MG63 (cell line): ENCODE measurements around the gene C11orf58. TPM values are rescaled to one million over a fixed set of nuclear protein-coding genes. Genes with fewer than 3 reads are reported as not detected.

Experiments
- DNase-seq: peaks from one replicate; pipeline ENCODE4 v3.0.0-alpha.2; 2020
- H3K27me3 ChIP-seq: fragments of 250-450 bp; sonication (Bioruptor Pico); 2 replicates; pipeline ENCODE4 v1.5.1; 2020; ENCODE audit warnings: mild to moderate bottlenecking, moderate library complexity
- H3K36me3 ChIP-seq: fragments of 250-450 bp; sonication (Bioruptor Pico); 2 replicates; pipeline ENCODE4 v1.5.1; 2020; ENCODE audit warnings: mild to moderate bottlenecking, moderate library complexity
- H3K4me3 ChIP-seq: fragments of 250-450 bp; sonication (Bioruptor Pico); 2 replicates; pipeline ENCODE4 v1.5.1; 2020; ENCODE audit warnings: mild to moderate bottlenecking, moderate library complexity
- H3K9me3 ChIP-seq: fragments of 250-450 bp; sonication (Bioruptor Pico); 2 replicates; pipeline ENCODE4 v1.5.1; 2020; ENCODE audit warnings: mild to moderate bottlenecking, moderate library complexity
- total RNA-seq: library from RNA; depleted of rRNA; stranded (reverse); fragments of >200 nt; shearing (Covaris generic); gene quantifications from 2 replicates; pipeline ENCODE4 v1.2.3, GENCODE V29; 2014; ENCODE audit warnings: low replicate concordance

The C11orf58 gene
- total RNA-seq, 1 experiment from 2014 or later = 165 TPM

DNA sequence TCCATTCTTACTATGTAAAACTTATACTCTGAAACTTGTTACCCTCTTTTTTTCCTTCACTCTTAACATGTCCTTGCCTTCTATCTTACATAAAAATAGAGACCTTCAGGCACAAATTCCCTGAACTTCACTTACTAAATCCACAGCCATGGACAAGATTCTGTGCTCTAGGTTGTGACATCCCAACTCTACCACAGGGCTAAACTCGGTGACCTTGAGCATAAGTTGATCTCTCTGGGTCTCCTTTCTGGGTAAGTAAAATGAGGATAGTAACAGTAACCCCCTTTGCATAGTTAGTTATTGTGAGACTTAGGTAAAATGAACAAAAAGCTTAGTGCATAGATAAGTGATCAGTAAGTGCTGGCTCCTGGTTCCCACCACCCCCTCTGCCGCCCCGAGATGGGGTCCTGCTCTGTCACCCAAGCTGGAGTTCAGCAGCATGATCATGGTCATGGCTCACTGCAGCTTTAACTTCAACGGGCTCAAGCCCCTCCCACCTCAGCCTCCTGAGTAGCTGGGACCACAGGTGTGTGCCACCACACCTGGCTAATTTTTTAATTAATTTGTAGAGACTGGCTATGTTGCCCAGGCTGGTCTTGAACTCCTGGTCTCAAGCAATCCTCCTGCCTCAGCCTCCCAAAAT, 20.1 kb downstream of the C11orf58 start:
- Histone ChIP-seq H3K9me3 (no peaks in the 10 kb centered on the region), H3K27me3 (no peaks in the 10 kb centered on the region), H3K4me3 (no peak overlapping the region), H3K36me3 (peaks cover 16% of the 10 kb centered on the region)
- no peak for DNase-seq

DNA sequence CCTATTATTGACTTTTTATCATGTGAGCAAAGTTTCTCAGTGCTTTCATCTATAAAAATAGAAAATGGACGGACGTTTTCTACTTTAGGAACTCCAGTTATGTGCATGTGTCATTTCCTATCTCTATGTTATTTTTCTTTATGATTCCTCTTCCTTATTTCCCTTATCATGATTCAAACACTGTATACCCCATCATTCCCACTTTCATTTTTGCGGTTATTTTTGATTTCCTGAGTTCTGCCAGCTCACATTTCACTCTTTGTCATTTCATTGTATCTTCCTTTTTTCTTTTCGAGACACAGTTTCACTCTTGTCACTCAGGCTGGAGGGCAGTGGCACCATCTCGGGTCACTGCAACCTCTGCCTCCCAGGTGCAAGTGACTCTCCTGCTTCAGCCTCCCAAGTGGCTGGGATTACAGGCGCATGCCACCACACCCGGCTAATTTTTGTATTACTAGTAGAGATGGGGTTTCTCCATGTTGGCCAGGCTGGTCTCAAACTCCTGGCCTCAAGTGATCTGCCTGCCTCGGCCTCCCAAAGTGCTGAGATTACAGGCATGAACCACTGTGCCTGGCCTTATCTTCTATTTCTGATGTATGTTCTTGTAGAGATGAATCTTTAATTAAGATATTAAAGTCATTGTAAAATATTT, 21.5 kb downstream of the C11orf58 start:
- Histone ChIP-seq H3K36me3 (peaks cover 8% of the 10 kb centered on the region), H3K9me3 (no peaks in the 10 kb centered on the region), H3K27me3 (no peaks in the 10 kb centered on the region), H3K4me3 (no peak overlapping the region)
- DNase-seq = no peak

- Histone ChIP-seq H3K27me3 (no peaks in the 10 kb centered on the region), H3K4me3 (no peak overlapping the region), H3K9me3 (no peaks in the 10 kb centered on the region), H3K36me3 (no peaks in the 10 kb centered on the region)
- DNase-seq = no peak
These were observed 25.3 kb downstream of the C11orf58 start for GRCh38 chr11:16763746-16764145.

DNA sequence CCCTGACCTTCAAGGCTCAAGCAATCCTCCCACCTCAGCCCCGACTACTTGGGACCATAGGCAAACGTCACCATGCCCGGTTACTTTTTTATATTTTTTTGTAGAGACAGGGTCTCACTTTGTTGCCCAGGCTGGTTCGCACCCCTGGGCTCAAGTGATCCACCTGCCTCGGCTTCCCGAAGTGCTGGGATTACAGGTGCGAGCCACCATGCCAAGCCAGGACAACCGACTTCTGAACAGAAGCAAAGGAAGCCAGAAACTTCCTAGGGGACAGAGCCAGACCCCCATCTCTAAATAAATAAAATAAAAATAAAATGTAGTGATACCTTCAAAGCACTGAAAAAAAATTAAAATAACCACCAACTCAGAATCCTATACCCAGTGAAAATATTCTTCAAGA, 26.4 kb downstream of the C11orf58 start:
- H3K9me3 ChIP-seq = no peaks in the 10 kb centered on the region
- H3K4me3 ChIP-seq = no peak overlapping the region
- no peak for DNase-seq
- no peaks in the 10 kb centered on the region for H3K27me3 ChIP-seq
- no peaks in the 10 kb centered on the region for H3K36me3 ChIP-seq

DNA sequence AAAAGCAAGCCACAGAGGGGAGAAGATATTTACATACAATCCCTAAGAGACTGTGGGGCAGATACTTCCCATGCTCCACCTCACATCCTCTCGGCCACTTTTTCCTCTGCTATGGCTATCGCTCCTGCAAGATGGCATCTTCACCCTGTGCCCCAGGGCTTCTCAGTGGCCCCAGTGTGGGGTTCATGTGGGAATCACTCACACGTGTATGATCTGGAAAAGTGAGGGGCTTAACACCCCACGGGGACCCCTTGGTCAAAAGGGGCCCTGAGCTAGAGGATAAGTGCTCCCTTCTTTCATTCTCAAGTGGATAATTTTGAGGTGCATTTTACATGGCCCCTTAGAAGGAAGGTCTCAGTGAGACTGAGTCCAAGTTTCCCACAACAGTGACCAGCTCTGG, 28.7 kb downstream of the C11orf58 start:
- no peaks in the 10 kb centered on the region for H3K27me3 ChIP-seq
- no peak overlapping the region for H3K4me3 ChIP-seq
- no peaks in the 10 kb centered on the region for H3K36me3 ChIP-seq
- no peaks in the 10 kb centered on the region for H3K9me3 ChIP-seq
- DNase-seq = no peak

DNA sequence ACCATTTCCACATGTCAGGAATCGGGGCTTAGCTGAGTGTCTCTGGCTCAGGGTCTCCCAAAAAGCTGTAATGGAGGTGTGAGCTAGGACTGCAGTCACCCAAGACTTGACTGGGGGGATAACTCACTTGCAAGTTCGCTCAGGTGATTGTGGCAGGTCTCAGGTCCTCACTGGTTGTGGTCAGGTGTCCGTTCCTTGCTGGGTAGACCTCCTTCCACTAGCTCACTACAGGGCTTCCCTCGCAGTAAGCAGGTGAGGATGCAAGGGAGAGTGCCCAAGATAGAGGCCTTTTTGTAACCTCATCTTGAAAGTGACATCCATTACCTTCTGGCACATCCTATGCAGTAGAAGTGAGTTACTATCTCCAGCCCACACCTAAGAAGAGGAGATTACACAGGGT, 29.5 kb downstream of the C11orf58 start:
- Histone ChIP-seq H3K4me3 (no peak overlapping the region), H3K36me3 (no peaks in the 10 kb centered on the region), H3K27me3 (no peaks in the 10 kb centered on the region), H3K9me3 (no peaks in the 10 kb centered on the region)
- DNase-seq = no peak

DNA sequence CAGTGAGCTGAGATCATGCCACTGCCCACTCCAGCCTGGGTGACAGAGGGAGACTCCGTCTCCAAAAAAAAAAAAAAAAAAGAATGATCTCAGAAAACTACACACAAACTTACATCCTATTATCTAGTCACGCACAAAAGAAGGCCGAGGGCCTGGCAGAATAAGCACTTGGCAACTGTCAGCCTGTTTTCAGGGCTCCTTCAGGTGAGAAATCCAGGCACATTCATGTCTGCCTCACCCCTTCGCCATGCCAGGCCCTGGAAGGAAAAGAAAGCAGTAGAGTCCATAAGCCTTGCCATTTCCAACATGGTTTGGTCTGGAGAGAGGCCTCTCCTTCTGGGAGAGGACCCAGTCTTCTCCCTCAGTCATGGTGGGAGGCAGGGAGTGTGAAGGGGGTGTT, 30.9 kb downstream of the C11orf58 start:
- Histone ChIP-seq H3K4me3 (no peak overlapping the region), H3K36me3 (no peaks in the 10 kb centered on the region), H3K27me3 (no peaks in the 10 kb centered on the region), H3K9me3 (no peaks in the 10 kb centered on the region)
- no peak for DNase-seq

DNA sequence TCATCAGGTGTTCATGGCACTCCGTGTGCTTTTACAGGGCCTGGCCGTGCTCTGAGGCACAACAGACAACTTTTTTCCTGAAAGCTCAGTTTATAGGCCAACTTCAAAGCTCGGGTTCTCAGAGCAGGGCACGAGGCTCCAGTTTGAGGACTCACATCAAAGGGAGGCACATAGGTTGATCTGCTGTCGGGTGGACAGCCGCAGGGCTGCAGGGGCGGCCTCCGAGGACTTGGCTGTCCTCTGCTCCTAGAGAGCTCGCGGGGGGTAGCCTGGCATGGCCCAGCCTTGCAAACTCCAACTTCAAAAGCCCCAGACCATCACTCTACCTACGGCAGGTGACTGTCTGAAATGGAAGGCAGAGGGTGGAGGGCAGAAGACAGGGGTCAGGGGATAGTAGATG, 31.6 kb downstream of the C11orf58 start:
- no peaks in the 10 kb centered on the region for H3K27me3 ChIP-seq
- H3K9me3 ChIP-seq = no peaks in the 10 kb centered on the region
- no peak overlapping the region for H3K4me3 ChIP-seq
- no peak for DNase-seq
- H3K36me3 ChIP-seq = no peaks in the 10 kb centered on the region

DNA sequence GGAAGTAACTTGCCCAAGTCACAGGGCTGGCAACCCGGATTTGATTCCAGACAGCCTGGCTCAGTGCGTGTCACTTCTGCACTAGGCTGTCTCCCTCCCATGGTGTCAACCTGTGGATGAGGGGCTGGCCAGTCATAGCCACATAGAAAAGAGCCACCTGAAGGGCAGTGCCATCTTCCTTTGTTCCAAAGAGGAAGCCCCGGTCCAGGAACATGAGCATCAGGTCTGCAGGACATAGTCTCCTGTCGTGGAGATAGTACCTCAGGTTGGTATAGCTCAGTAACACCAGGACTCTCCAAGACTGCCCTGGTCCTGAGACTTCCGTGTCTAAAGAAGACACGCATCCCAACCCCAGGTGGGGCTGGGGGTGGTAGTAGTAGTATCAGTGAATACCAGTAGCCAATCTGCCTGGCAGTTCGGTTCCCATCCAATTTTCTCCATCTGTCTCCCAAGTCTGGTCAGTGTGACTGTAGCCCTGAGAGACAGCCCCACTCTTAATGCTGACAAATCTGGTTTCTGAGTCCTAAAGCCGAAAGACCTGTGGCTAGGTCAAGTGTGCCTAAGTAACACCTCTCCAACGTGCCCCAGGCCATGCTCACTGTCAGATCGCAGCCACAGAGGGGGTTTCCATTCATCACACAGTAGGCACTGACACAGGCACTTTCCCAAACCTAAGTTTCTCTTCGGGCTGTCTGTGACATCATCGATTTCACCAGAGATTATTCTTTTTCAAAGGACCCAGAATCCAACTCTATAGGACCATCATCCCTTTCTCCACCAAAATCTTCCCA, 33.1 kb downstream of the C11orf58 start:
- Histone ChIP-seq H3K9me3 (no peaks in the 10 kb centered on the region), H3K27me3 (no peaks in the 10 kb centered on the region), H3K36me3 (no peaks in the 10 kb centered on the region), H3K4me3 (no peak overlapping the region)
- no peak for DNase-seq

GRCh38 chr11:16772141-16772512, 33.7 kb downstream of the C11orf58 start:
- Histone ChIP-seq H3K27me3 (no peaks in the 10 kb centered on the region), H3K4me3 (no peak overlapping the region), H3K9me3 (no peaks in the 10 kb centered on the region), H3K36me3 (no peaks in the 10 kb centered on the region)
- no peak for DNase-seq

- no peaks in the 10 kb centered on the region for H3K9me3 ChIP-seq
- H3K36me3 ChIP-seq = no peaks in the 10 kb centered on the region
- no peaks in the 10 kb centered on the region for H3K27me3 ChIP-seq
- no peak for DNase-seq
- no peak overlapping the region for H3K4me3 ChIP-seq
These were observed 35.8 kb downstream of the C11orf58 start for GRCh38 chr11:16773981-16774935.

- Histone ChIP-seq H3K36me3 (no peaks in the 10 kb centered on the region), H3K27me3 (no peaks in the 10 kb centered on the region), H3K9me3 (no peaks in the 10 kb centered on the region), H3K4me3 (no peak overlapping the region)
- DNase-seq = no peak
These were observed 36.6 kb downstream of the C11orf58 start for GRCh38 chr11:16774936-16775613.

DNA sequence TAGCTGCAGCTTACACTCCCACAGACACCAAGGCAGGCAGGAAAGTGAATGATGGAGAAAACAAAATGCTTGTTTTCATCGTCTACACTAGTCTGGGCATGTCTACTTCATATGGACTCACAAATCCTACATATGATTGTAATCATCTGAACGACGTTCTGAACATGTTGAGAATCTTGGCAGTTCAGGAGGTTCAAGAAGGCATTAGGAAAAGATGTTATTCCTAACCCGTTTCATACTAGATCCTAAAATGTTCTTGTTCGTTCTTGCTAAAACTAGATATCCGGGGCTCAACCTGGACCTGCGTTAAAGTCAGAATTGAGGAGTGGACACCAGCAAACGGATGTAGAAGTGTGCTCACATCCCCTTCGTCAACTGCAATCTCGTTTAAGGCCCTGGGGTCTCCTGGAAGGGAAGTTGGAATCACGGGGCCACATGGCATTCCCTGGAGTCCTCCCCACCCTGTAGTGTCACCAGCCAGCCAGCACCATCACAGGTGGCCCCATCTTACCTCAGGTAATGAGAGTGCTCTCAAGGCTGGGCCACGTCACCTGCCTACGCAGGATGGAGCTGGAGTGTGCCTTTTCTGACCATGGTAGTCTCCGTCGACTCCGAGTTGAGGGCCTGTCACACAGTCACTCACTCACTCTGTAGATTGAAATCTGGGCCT, 37.3 kb downstream of the C11orf58 start:
- H3K27me3 ChIP-seq = no peaks in the 10 kb centered on the region
- no peaks in the 10 kb centered on the region for H3K36me3 ChIP-seq
- H3K9me3 ChIP-seq = no peaks in the 10 kb centered on the region
- H3K4me3 ChIP-seq = no peak overlapping the region
- no peak for DNase-seq

GRCh38 chr11:16776711-16777612, 38.5 kb downstream of the C11orf58 start:
- no peak for DNase-seq
- no peaks in the 10 kb centered on the region for H3K27me3 ChIP-seq
- H3K9me3 ChIP-seq = no peaks in the 10 kb centered on the region
- no peak overlapping the region for H3K4me3 ChIP-seq
- H3K36me3 ChIP-seq = no peaks in the 10 kb centered on the region

DNA sequence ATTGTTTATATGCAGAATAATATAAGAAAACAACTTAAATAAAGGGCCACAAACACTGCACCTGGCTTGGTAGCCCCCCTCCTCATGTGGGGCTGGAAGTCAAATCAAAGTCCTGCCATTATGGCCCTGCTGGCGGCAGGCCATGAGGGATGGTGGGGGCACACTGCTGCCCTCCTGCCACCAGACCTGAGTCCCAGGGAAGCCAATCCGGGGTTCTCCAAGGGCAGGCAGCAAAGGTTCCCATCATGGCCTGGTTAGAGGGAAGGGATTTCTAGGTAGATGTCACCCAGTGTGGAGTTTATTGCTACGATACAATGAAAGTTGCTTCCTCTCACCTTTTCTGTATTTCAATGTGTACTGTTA, 39.1 kb downstream of the C11orf58 start:
- no peak for DNase-seq
- Histone ChIP-seq H3K4me3 (no peak overlapping the region), H3K36me3 (no peaks in the 10 kb centered on the region), H3K9me3 (no peaks in the 10 kb centered on the region), H3K27me3 (no peaks in the 10 kb centered on the region)
